ENCODE data around the gene OCEL1. TPM values are rescaled to one million over a fixed set of nuclear protein-coding genes. Genes with fewer than 3 reads are reported as not detected.

The OCEL1 gene
- total and polyA plus RNA-seq, 2 of the 13 experiments (the other 11 are each of a cell fraction or from before 2014, with no cell fraction given) = 10.6 to 17.2 TPM

GRCh38 chr19:17215127-17215971 is 10.7 kb upstream of the OCEL1 start, which contains the start of gene USE1 (continued):
- peak; percentile 98 for TF ChIP-seq YEATS4 (CRISPR knock-in tag; IDR thresholded peaks at IDR 0.05; ENCODE audit: borderline replicate concordance)
- no peak for TF ChIP-seq HNF4A (CRISPR knock-in tag; IDR thresholded peaks at IDR 0.05)
- TF ChIP-seq TBL1XR1 (IDR thresholded peaks at IDR 0.05; ENCODE audit: borderline replicate concordance, low read length, partially characterized antibody) = peak; percentile 83
- peak; percentile 92 for TF ChIP-seq GATAD1 (CRISPR knock-in tag; IDR thresholded peaks at IDR 0.05)
- no peak for TF ChIP-seq ZNF557 (CRISPR knock-in tag; IDR thresholded peaks at IDR 0.05)
- TF ChIP-seq RNF2 (conservative IDR thresholded peaks at IDR 0.05; ENCODE audit: low read depth) = no peak
- TF ChIP-seq CERS6 (CRISPR knock-in tag; IDR thresholded peaks at IDR 0.05) = no peak
- TF ChIP-seq ZNF674 (CRISPR knock-in tag; IDR thresholded peaks at IDR 0.05; ENCODE audit: low read depth) = no peak
- TF ChIP-seq ZBTB49 (CRISPR knock-in tag; IDR thresholded peaks at IDR 0.05; ENCODE audit: borderline replicate concordance) = peak; percentile 11; the same call in 1 of the 2 replicates
- no peak for TF ChIP-seq GTF3A (CRISPR knock-in tag; conservative IDR thresholded peaks at IDR 0.05)
- peak; percentile 80 for TF ChIP-seq MAX (IDR thresholded peaks at IDR 0.05)
- TF ChIP-seq ZNF431 (CRISPR knock-in tag; IDR thresholded peaks at IDR 0.05; ENCODE audit: borderline replicate concordance, low read depth) = no peak
- peak; percentile 51 for TF ChIP-seq PATZ1 (CRISPR knock-in tag; IDR thresholded peaks at IDR 0.05)
- no peak for TF ChIP-seq SP1 (IDR thresholded peaks at IDR 0.05)
- peak; percentile 77 for TF ChIP-seq SP1 (CRISPR knock-in tag; IDR thresholded peaks at IDR 0.05)
- TF ChIP-seq FOXA1 (IDR thresholded peaks at IDR 0.05) = no peak
- TF ChIP-seq FOXA1 (CRISPR knock-in tag; IDR thresholded peaks at IDR 0.05) = peak; percentile 27; the same call in 1 of the 2 replicates
- 0 out of 2 replicates have a peak, but pooled peaks have one; percentile 49 for TF ChIP-seq ZNF124 (CRISPR knock-in tag; IDR thresholded peaks at IDR 0.05)
- TF ChIP-seq LBX2 (CRISPR knock-in tag; IDR thresholded peaks at IDR 0.05; ENCODE audit: borderline replicate concordance) = no peak
- TF ChIP-seq ZNF709 (CRISPR knock-in tag; IDR thresholded peaks at IDR 0.05) = peak; percentile 85; the same call in 1 of the 2 replicates
- TF ChIP-seq ZBTB39 (CRISPR knock-in tag; IDR thresholded peaks at IDR 0.05) = no peak
- TF ChIP-seq ZNF430 (CRISPR knock-in tag; IDR thresholded peaks at IDR 0.05) = no peak
- TF ChIP-seq ZNF224 (CRISPR knock-in tag; IDR thresholded peaks at IDR 0.05) = 0 out of 2 replicates have a peak, but pooled peaks have one; percentile 66

Measured in HepG2 (cell line).